CD4-positive, alpha-beta T cell (primary cell): ENCODE results near the gene ITGA7. TPM values are rescaled to one million over a fixed set of nuclear protein-coding genes. Genes with fewer than 3 reads are reported as not detected.
A peak's percentile ranks its signal among the peaks of the same experiment; 100 is the strongest.

Experiments
- ATAC-seq: fragments of 200-7000 bp; cut with Tn5 transposase; one replicate; pipeline ENCODE4 v1.10.0; 2022; ENCODE audit warnings: mild to moderate bottlenecking; ENCODE audit not compliant: poor library complexity
- CTCF ChIA-PET: fragments of 350-600 bp; sonication (Branson Sonifier 250); formaldehyde crosslinking; loops from one replicate; lab custom pipeline; 2021; ENCODE audit warnings: antibody characterized with exemption, inconsistent platforms; lab: Charles Lee
- POLR2A ChIA-PET: fragments of 350-600 bp; sonication (Branson Sonifier 250); formaldehyde crosslinking; loops from one replicate; lab custom pipeline; 2021; ENCODE audit warnings: antibody characterized with exemption, inconsistent platforms; lab: Charles Lee
- DNase-seq, 14 experiments: peaks; one replicate each; pipeline ENCODE4 v3.0.0-alpha.2; 2013 to 2020; ENCODE audit warnings: mixed read lengths in 2 of 14
- H3K27ac ChIP-seq, 2 donors: one replicate each; pipeline versions ENCODE4 v1.5.1 to v1.7.0; 2013; ENCODE audit warnings: low read length in 2 of 2, low read depth in 1 of 2, mild to moderate bottlenecking in 1 of 2
- H3K27me3 ChIP-seq, 2 experiments: 1 replicate in 1 of 2; 2 replicates in 1 of 2; pipeline versions ENCODE4 v1.6.1 to v1.7.0; 2013; ENCODE audit warnings: low read length in 2 of 2, control low read depth in 1 of 2, mild to moderate bottlenecking in 1 of 2, moderate library complexity in 1 of 2; ENCODE audit not compliant: insufficient read depth in 2 of 2, control insufficient read depth in 1 of 2
- H3K36me3 ChIP-seq: one replicate; pipeline ENCODE4 v1.6.1; 2013; ENCODE audit warnings: low read length, control low read depth; ENCODE audit not compliant: insufficient read depth
- H3K4me1 ChIP-seq: one replicate; pipeline ENCODE4 v1.6.1; 2013; ENCODE audit warnings: low read length, control low read depth; ENCODE audit not compliant: insufficient read depth
- H3K4me3 ChIP-seq: one replicate; pipeline ENCODE4 v1.5.1; 2013; ENCODE audit warnings: mild to moderate bottlenecking, low read length, moderate library complexity
- H3K9me3 ChIP-seq, 2 experiments: 1 replicate in 1 of 2; 2 replicates in 1 of 2; pipeline versions ENCODE4 v1.6.1 to v1.7.0; 2013; ENCODE audit warnings: low read length in 2 of 2, mild to moderate bottlenecking in 2 of 2, control low read depth in 1 of 2, moderate library complexity in 1 of 2; ENCODE audit not compliant: control insufficient read depth in 1 of 2, insufficient read depth in 1 of 2
- H3K27ac Mint-ChIP-seq: one replicate; pipeline ENCODE4 v1.8.0; 2020; ENCODE audit warnings: mixed read lengths
- H3K27me3 Mint-ChIP-seq: one replicate; pipeline ENCODE4 v1.8.0; 2021; ENCODE audit warnings: mixed read lengths
- H3K36me3 Mint-ChIP-seq: one replicate; pipeline ENCODE4 v1.8.0; 2021; ENCODE audit warnings: low read depth, mixed read lengths
- H3K4me1 Mint-ChIP-seq: one replicate; pipeline ENCODE4 v1.8.0; 2021; ENCODE audit warnings: low read depth, mixed read lengths
- H3K4me3 Mint-ChIP-seq: one replicate; pipeline ENCODE4 v1.8.0; 2020; ENCODE audit warnings: mild to moderate bottlenecking, mixed read lengths
- H3K9me3 Mint-ChIP-seq: one replicate; pipeline ENCODE4 v1.8.0; 2020; ENCODE audit warnings: mixed read lengths
- CTCF ChIP-seq: fragments of 200-600 bp; IDR thresholded peaks from one replicate; pipeline ENCODE4 v1.8.0; 2022; ENCODE audit warnings: antibody characterized with exemption, mild to moderate bottlenecking
- intact Hi-C, 2 experiments: fragments of 100-400 bp; cut with DNase I in 1 of 2; cut with micrococcal nuclease in 1 of 2; formaldehyde crosslinking; loops; one replicate each; pipeline versions ENCODE4 v1.15.1 to v1.9.0; 2023 to 2025; cut with DNase I, micrococcal nuclease
- total RNA-seq, 174 experiments: library from RNA in 2 of 174; stranded (reverse) in 2 of 174; gene quantifications; one replicate each; pipeline ENCODE4 v1.2.3 and lab custom pipeline; 2021 to 2026

Gene ITGA7
- total RNA-seq, 2 experiments from 2014 or later, result 1.2 to 1.6 TPM

GRCh38 chr12:55642267-55642666 is 65.4 kb downstream of the ITGA7 start:
- peaks cover 8% of the 10 kb centered on the region for H3K27me3 Mint-ChIP-seq
- no peak for ATAC-seq
- Histone ChIP-seq H3K27ac (no peak overlapping the region), H3K9me3 (no peaks in the 10 kb centered on the region), H3K27me3 (no peaks in the 10 kb centered on the region), H3K4me1 (peaks cover 39% of the 10 kb centered on the region), H3K4me3 (no peak overlapping the region), H3K36me3 (no peaks in the 10 kb centered on the region)
- no peaks in the 10 kb centered on the region for H3K36me3 Mint-ChIP-seq
- DNase-seq, result peak in 3 of 14 experiments; percentile 13 to 40 (median 36)
- no peak for TF ChIP-seq CTCF
- peaks cover 27% of the 10 kb centered on the region for H3K4me1 Mint-ChIP-seq
- H3K4me3 Mint-ChIP-seq, result no peak overlapping the region
- H3K9me3 Mint-ChIP-seq, result no peaks in the 10 kb centered on the region
- intact Hi-C loops, result loop anchor here in 1 of 2 experiments (2.0 kb wide), 1 partner anchor 15 kb away; no protein-coding TSS in a partner anchor
- no peak overlapping the region for H3K27ac Mint-ChIP-seq
- CTCF ChIA-PET, result interaction anchor here (1.8 kb wide), 1 partner anchor 14 kb away, joined by 5 read pairs; no protein-coding TSS in a partner anchor
- POLR2A ChIA-PET, result no interaction called here

GRCh38 chr12:55641595-55641994 is 66.1 kb downstream of the ITGA7 start:
- CTCF ChIA-PET, result interaction anchor here (1.8 kb wide), 1 partner anchor 14 kb away, joined by 5 read pairs; no protein-coding TSS in a partner anchor

GRCh38 chr12:55637467-55637866 is 70.2 kb downstream of the ITGA7 start:
- Mint-ChIP-seq H3K36me3 (no peaks in the 10 kb centered on the region), H3K27me3 (peaks cover 14% of the 10 kb centered on the region), H3K4me1 (peaks cover 13% of the 10 kb centered on the region), H3K27ac (peak overlapping the region; percentile 59), H3K9me3 (no peaks in the 10 kb centered on the region), H3K4me3 (peak overlapping the region; percentile 66)
- ATAC-seq (peak; percentile 85), DNase-seq (peak in 9 of 14 experiments; percentile 2 to 66 (median 29))
- ChIA-PET CTCF (no interaction called here), POLR2A (no interaction called here)
- no peaks in the 10 kb centered on the region for H3K9me3 ChIP-seq
- TF ChIP-seq CTCF, result no peak
- H3K27ac ChIP-seq, result no peak overlapping the region
- H3K4me1 ChIP-seq, result peaks cover 26% of the 10 kb centered on the region
- intact Hi-C loops, result no loop called here
- no peak overlapping the region for H3K4me3 ChIP-seq
- H3K36me3 ChIP-seq, result no peaks in the 10 kb centered on the region
- H3K27me3 ChIP-seq, result no peaks in the 10 kb centered on the region

More at GRCh38 chr12:55641595-55641994, 66.1 kb downstream of the ITGA7 start:
- DNase-seq (no peak), ATAC-seq (no peak)
- Mint-ChIP-seq H3K36me3 (no peaks in the 10 kb centered on the region), H3K4me1 (peaks cover 30% of the 10 kb centered on the region), H3K9me3 (no peaks in the 10 kb centered on the region), H3K27ac (no peak overlapping the region), H3K4me3 (no peak overlapping the region), H3K27me3 (peaks cover 14% of the 10 kb centered on the region)
- Histone ChIP-seq H3K27ac (no peak overlapping the region), H3K4me1 (peaks cover 41% of the 10 kb centered on the region), H3K4me3 (no peak overlapping the region), H3K27me3 (no peaks in the 10 kb centered on the region), H3K9me3 (no peaks in the 10 kb centered on the region), H3K36me3 (no peaks in the 10 kb centered on the region)
- intact Hi-C loops, result no loop called here
- POLR2A ChIA-PET, result no interaction called here
- no peak for TF ChIP-seq CTCF
